ENCODE data around the gene PLCG2.

The PLCG2 gene

GRCh38 chr16:81778861-81779535, at the start of gene PLCG2:
Gene PLCG2, plus strand, starts transcription at chr16:81779291. Its CDS starts 6,699 bp downstream, at chr16:81785990.
- Histone ChIP-seq H3K36me3 (ENCODE audit: insufficient read depth, low read length) (no peaks in the 10 kb centered on the region), H3K27ac (no peak within 1 kb of the TSS), H3K9ac (ENCODE audit: insufficient read length) (peak within 1 kb of the TSS; percentile 45), H3K4me3 (peak within 1 kb of the TSS; percentile 76), H3K9me3 (ENCODE audit: low read depth, low read length) (no peaks in the 10 kb centered on the region)
- TF ChIP-seq FOXP2 (optimal IDR thresholded peaks at IDR 0.05; ENCODE audit: control extremely low read depth, extremely low read length, insufficient read depth) (no peak), POLR2AphosphoS5 (IDR thresholded peaks at IDR 0.05; ENCODE audit: borderline replicate concordance, low read depth, low read length) (no peak), EZH2 (IDR thresholded peaks at IDR 0.05) (no peak)
- DNase-seq (ENCODE audit: low read depth, low spot score), result no peak

GRCh38 chr16:81729451-81729850, 49.6 kb upstream of the PLCG2 start:
- DNase-seq (ENCODE audit: low read depth, low spot score), result no peak
- TF ChIP-seq FOXP2 (optimal IDR thresholded peaks at IDR 0.05; ENCODE audit: control extremely low read depth, extremely low read length, insufficient read depth) (no peak), POLR2AphosphoS5 (IDR thresholded peaks at IDR 0.05; ENCODE audit: borderline replicate concordance, low read depth, low read length) (no peak), EZH2 (IDR thresholded peaks at IDR 0.05) (no peak)
- no peak overlapping the region for H3K4me3 ChIP-seq
- peak overlapping the region; percentile 91 for H3K27ac ChIP-seq
- no peaks in the 10 kb centered on the region for H3K36me3 ChIP-seq (ENCODE audit: insufficient read depth, low read length)
- H3K9ac ChIP-seq (ENCODE audit: insufficient read length), result no peak overlapping the region
- no peaks in the 10 kb centered on the region for H3K9me3 ChIP-seq (ENCODE audit: low read depth, low read length)

- H3K9ac ChIP-seq (ENCODE audit: insufficient read length), result peak overlapping the region; percentile 65
These were observed 48.7 kb upstream of the PLCG2 start for GRCh38 chr16:81730090-81731051.

GRCh38 chr16:81731649-81732048, 47.4 kb upstream of the PLCG2 start:
- DNase-seq (ENCODE audit: low read depth, low spot score), result no peak
- H3K9me3 ChIP-seq (ENCODE audit: low read depth, low read length), result no peaks in the 10 kb centered on the region
- TF ChIP-seq EZH2 (IDR thresholded peaks at IDR 0.05) (no peak), FOXP2 (optimal IDR thresholded peaks at IDR 0.05; ENCODE audit: control extremely low read depth, extremely low read length, insufficient read depth) (no peak), POLR2AphosphoS5 (IDR thresholded peaks at IDR 0.05; ENCODE audit: borderline replicate concordance, low read depth, low read length) (no peak)
- H3K36me3 ChIP-seq (ENCODE audit: insufficient read depth, low read length), result no peaks in the 10 kb centered on the region
- no peak overlapping the region for H3K4me3 ChIP-seq
- peak overlapping the region; percentile 91 for H3K27ac ChIP-seq
- no peak overlapping the region for H3K9ac ChIP-seq (ENCODE audit: insufficient read length)

More at GRCh38 chr16:81730090-81731051, 48.7 kb upstream of the PLCG2 start:
- H3K9me3 ChIP-seq (ENCODE audit: low read depth, low read length), result no peaks in the 10 kb centered on the region
- H3K36me3 ChIP-seq (ENCODE audit: insufficient read depth, low read length), result no peaks in the 10 kb centered on the region
- TF ChIP-seq POLR2AphosphoS5 (IDR thresholded peaks at IDR 0.05; ENCODE audit: borderline replicate concordance, low read depth, low read length), result peak; percentile 14; the same call in 1 of the 2 replicates
- no peak for TF ChIP-seq FOXP2 (optimal IDR thresholded peaks at IDR 0.05; ENCODE audit: control extremely low read depth, extremely low read length, insufficient read depth)
- peak overlapping the region; percentile 77 for H3K4me3 ChIP-seq
- peak overlapping the region; percentile 91 for H3K27ac ChIP-seq
- peak; percentile 64 for DNase-seq (ENCODE audit: low read depth, low spot score)

- DNase-seq (ENCODE audit: low read depth, low spot score), result no peak
- Histone ChIP-seq H3K4me3 (no peak overlapping the region), H3K36me3 (ENCODE audit: insufficient read depth, low read length) (no peaks in the 10 kb centered on the region), H3K9ac (ENCODE audit: insufficient read length) (no peak overlapping the region), H3K27ac (no peak overlapping the region), H3K9me3 (ENCODE audit: low read depth, low read length) (no peaks in the 10 kb centered on the region)
- TF ChIP-seq POLR2AphosphoS5 (IDR thresholded peaks at IDR 0.05; ENCODE audit: borderline replicate concordance, low read depth, low read length) (no peak), FOXP2 (optimal IDR thresholded peaks at IDR 0.05; ENCODE audit: control extremely low read depth, extremely low read length, insufficient read depth) (no peak)
These were observed 46.4 kb upstream of the PLCG2 start for GRCh38 chr16:81732699-81733098.

- no peak overlapping the region for H3K4me3 ChIP-seq
- no peaks in the 10 kb centered on the region for H3K36me3 ChIP-seq (ENCODE audit: insufficient read depth, low read length)
- H3K9ac ChIP-seq (ENCODE audit: insufficient read length), result no peak overlapping the region
- DNase-seq (ENCODE audit: low read depth, low spot score), result no peak
- no peaks in the 10 kb centered on the region for H3K9me3 ChIP-seq (ENCODE audit: low read depth, low read length)
- H3K27ac ChIP-seq, result no peak overlapping the region
- TF ChIP-seq EZH2 (IDR thresholded peaks at IDR 0.05) (no peak), FOXP2 (optimal IDR thresholded peaks at IDR 0.05; ENCODE audit: control extremely low read depth, extremely low read length, insufficient read depth) (no peak), POLR2AphosphoS5 (IDR thresholded peaks at IDR 0.05; ENCODE audit: borderline replicate concordance, low read depth, low read length) (no peak)
These were observed 45.8 kb upstream of the PLCG2 start for GRCh38 chr16:81733295-81733694.

GRCh38 chr16:81734632-81735434, 44.3 kb upstream of the PLCG2 start:
- H3K4me3 ChIP-seq, result no peak overlapping the region
- TF ChIP-seq FOXP2 (optimal IDR thresholded peaks at IDR 0.05; ENCODE audit: control extremely low read depth, extremely low read length, insufficient read depth) (no peak), EZH2 (IDR thresholded peaks at IDR 0.05) (no peak), POLR2AphosphoS5 (IDR thresholded peaks at IDR 0.05; ENCODE audit: borderline replicate concordance, low read depth, low read length) (no peak)
- no peaks in the 10 kb centered on the region for H3K36me3 ChIP-seq (ENCODE audit: insufficient read depth, low read length)
- H3K9me3 ChIP-seq (ENCODE audit: low read depth, low read length), result no peaks in the 10 kb centered on the region
- no peak overlapping the region for H3K9ac ChIP-seq (ENCODE audit: insufficient read length)
- no peak for DNase-seq (ENCODE audit: low read depth, low spot score)
- no peak overlapping the region for H3K27ac ChIP-seq

Data from SK-N-MC (cell line).